Heart left ventricle (tissue), 16 donors: ENCODE data around the gene PFKP. TPM values are rescaled to one million over a fixed set of nuclear protein-coding genes. Genes with fewer than 3 reads are reported as not detected.
A peak's percentile ranks its signal among the peaks of the same experiment; 100 is the strongest.

Experiments used
- ATAC-seq, 4 donors: fragments of 200-7000 bp; cut with Tn5 transposase; one replicate each; pipeline ENCODE4 v1.9.1; 2020 to 2022; ENCODE audit warnings: moderate library complexity in 4 of 4, mild to moderate bottlenecking in 3 of 4, moderate number of reproducible peaks in 1 of 4
- DNase-seq, 5 donors: peaks; one replicate each; pipeline ENCODE4 v3.0.0-alpha.2; 2020
- H3K27ac ChIP-seq, 12 donors: fragments of 200-600 bp; sonication (generic) in 4 of 12; one replicate each; pipeline versions ENCODE4 v1.5.0 to v1.8.0; 2016 to 2022; ENCODE audit warnings: mild to moderate bottlenecking in 2 of 12
- H3K27me3 ChIP-seq, 9 donors: fragments of 200-600 bp; sonication (generic) in 2 of 9; one replicate each; pipeline versions ENCODE4 v1.5.1 to v1.8.0; 2016 to 2022; ENCODE audit warnings: mild to moderate bottlenecking in 3 of 9
- H3K36me3 ChIP-seq, 9 donors: fragments of 200-600 bp; sonication (generic) in 2 of 9; one replicate each; pipeline versions ENCODE4 v1.5.0 to v1.8.0; 2018 to 2022; ENCODE audit warnings: mild to moderate bottlenecking in 2 of 9
- H3K4me1 ChIP-seq, 12 donors: fragments of 200-600 bp; sonication (generic) in 4 of 12; one replicate each; pipeline versions ENCODE4 v1.5.0 to v1.8.0; 2016 to 2022; ENCODE audit warnings: mild to moderate bottlenecking in 3 of 12
- H3K4me3 ChIP-seq, 12 donors: fragments of 200-600 bp; sonication (generic) in 4 of 12; one replicate each; pipeline versions ENCODE4 v1.5.0 to v1.8.0; 2017 to 2022; ENCODE audit warnings: mild to moderate bottlenecking in 9 of 12, moderate library complexity in 4 of 12
- H3K9me3 ChIP-seq, 12 donors: fragments of 200-600 bp; sonication (generic) in 4 of 12; one replicate each; pipeline versions ENCODE4 v1.5.0 to v1.8.0; 2016 to 2022; ENCODE audit warnings: mild to moderate bottlenecking in 1 of 12
- POLR2A ChIP-seq, 2 donors: fragments of 450-650 bp; IDR thresholded peaks; one replicate each; pipeline ENCODE4 v1.6.1; 2017; ENCODE audit warnings: antibody characterized with exemption in 2 of 2, mild to moderate bottlenecking in 2 of 2, moderate library complexity in 2 of 2
- WGBS, 4 donors: extraction: QIAGEN DNeasy Blood & Tissue Kit in 2 of 4; methylation state at CpG; one replicate each; pipeline versions ENCODE4 v1.1.5 to v1.1.7; 2013 to 2018; 5-methylcytosine and 5-hydroxymethylcytosine counted together
- intact Hi-C, 10 donors: fragments of 100-400 bp; cut with DNase I; formaldehyde crosslinking; loops; one replicate each; pipeline versions ENCODE4 v1.11.1 to v1.14.2; 2022
- polyA plus RNA-seq, 2 donors: library from polyadenylated mRNA; stranded (reverse); fragments of 200-250 nt; gene quantifications; one replicate each; pipeline ENCODE4 v1.2.3, GENCODE V29; 2013
- total RNA-seq, 9 donors: library from RNA; depleted of rRNA in 2 of 9; stranded (reverse); fragments of >200 nt in 2 of 9; fragmentation: NEBNext Ultra II Directional in 3 of 9; extraction: Animal tissue kit (Norgen Biotek cat#: 25700) in 3 of 9; gene quantifications; one replicate each; pipeline versions ENCODE4 v1.1.0 to v1.2.4, GENCODE V29; 2016 to 2023
- TF ChIP-seq, protein P1 (sequence below), 12 donors: fragments of 200-600 bp; sonication (generic) in 4 of 12; IDR thresholded peaks; one replicate each; pipeline versions ENCODE4 v1.5.0 to v1.8.0; 2018 to 2022; ENCODE audit warnings: antibody characterized with exemption in 12 of 12, mild to moderate bottlenecking in 5 of 12
- donor health status: ischemic (EF 13 %, LVEDD 7.1; RV severe dilation, severe dysfunction).
- donor health status: healthy with polysubstance abuse.
- donor health status: DM: no; HTN: yes; CAD: no.
- donor health status: DM: no; HTN: no; CAD: no.
- donor health status: ischemic (EF 25% LVEDD 6.9; RV normal size, moderate dysfunction).
- donor health status: ischemic (EF 25% LVEDD 5.7; RV mildly dilated, moderate dysfunction).
- donor health status: healthy.
- donor health status: DM: yes; HTN: yes; CAD: no.
- donor health status: ischemic (EF 35%, LVEDD 5.7; RV mildly dilated, moderate dysfunction).
- donor health status: nonischemic (EF 11% LVEDD 7.7; RV severe dilation, severe dysfunction).
- donor health status: DM: yes; HTN: yes; CAD: no.
- donor health status: PGD.
- donor health status: ischemic (EF 29% LVEDD 5.4; RV normal size, mild dysfunction).
- donor health status: nonischemic (EF 23%, LVEDD 6.1; RV moderate dilation, normal function).

PFKP gene
- total and polyA plus RNA-seq, 11 donors: 68.0 to 318 (median 183) TPM

DNA sequence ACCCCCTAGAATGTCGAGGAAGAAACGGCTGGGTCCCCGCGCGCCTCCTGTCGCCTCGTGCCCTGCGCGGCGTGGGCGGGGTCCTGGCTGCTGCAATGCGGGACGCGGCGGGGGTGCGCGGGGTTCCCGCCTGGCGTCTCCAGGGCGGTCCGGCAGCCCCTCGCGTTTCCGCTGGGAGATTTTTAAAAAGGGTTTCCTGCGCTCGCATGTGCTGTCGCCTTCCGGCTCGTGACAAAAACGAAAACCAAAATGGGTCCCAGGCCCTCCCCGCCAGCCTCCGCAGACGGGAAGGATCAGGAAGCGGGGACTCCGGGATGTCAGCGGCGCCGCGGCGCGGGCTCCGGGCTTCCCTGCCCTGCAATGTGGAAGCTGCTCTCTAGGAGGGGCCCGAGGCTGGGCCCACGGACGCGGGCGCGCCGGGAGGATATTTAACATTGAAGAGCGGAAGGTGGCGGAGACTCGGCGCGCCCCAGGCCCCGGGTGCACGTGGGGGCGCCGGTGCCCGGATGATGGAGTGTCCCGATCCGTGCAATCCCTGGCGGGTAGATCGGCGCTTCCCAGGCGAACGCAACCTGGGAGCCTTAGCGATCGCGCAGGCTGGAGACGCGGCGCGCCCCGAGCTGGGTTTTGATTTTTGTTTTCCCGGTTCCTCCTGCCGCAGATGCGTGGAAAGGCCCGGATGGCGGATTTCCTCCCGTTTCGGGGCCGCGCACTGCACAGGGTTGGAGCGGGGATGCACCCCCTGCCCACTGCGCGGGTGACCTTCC lies 1.0 kb downstream of the PFKP start:
- TF ChIP-seq, protein P1, sequence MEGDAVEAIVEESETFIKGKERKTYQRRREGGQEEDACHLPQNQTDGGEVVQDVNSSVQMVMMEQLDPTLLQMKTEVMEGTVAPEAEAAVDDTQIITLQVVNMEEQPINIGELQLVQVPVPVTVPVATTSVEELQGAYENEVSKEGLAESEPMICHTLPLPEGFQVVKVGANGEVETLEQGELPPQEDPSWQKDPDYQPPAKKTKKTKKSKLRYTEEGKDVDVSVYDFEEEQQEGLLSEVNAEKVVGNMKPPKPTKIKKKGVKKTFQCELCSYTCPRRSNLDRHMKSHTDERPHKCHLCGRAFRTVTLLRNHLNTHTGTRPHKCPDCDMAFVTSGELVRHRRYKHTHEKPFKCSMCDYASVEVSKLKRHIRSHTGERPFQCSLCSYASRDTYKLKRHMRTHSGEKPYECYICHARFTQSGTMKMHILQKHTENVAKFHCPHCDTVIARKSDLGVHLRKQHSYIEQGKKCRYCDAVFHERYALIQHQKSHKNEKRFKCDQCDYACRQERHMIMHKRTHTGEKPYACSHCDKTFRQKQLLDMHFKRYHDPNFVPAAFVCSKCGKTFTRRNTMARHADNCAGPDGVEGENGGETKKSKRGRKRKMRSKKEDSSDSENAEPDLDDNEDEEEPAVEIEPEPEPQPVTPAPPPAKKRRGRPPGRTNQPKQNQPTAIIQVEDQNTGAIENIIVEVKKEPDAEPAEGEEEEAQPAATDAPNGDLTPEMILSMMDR (IDR thresholded peaks at IDR 0.05): peak in 8 of 12 donors; percentile 21 to 56 (median 31)
- TF ChIP-seq POLR2A (IDR thresholded peaks at IDR 0.05): no peak
- H3K36me3 ChIP-seq: peaks cover 0 to 9% (median 3%) of the 10 kb centered on the region in 9 donors
- peak overlapping the region; percentile 65 to 91 (median 78) for H3K4me3 ChIP-seq
- H3K27me3 ChIP-seq: peaks cover 0 to 9% (median 0%) of the 10 kb centered on the region in 9 donors
- H3K4me1 ChIP-seq: peaks cover 0 to 65% (median 26%) of the 10 kb centered on the region in 12 donors
- intact Hi-C loops: loop anchor here in 3 of 10 donors (1.0 to 5.0 kb wide), 3 partner anchors 39 to 104 kb away; partner anchors contain the start of gene PITRM1 (in 1 of the 3)
- DNase-seq: peak; percentile 62 to 84 (median 73)
- no peaks in the 10 kb centered on the region for H3K9me3 ChIP-seq
- 0 to 1% (median 0%) methylated on average over 25 to 86 of the region's 86 CpGs for WGBS, 4 donors
- ATAC-seq: peak; percentile 2 to 50 (median 40)
- peak overlapping the region; percentile 19 to 97 (median 88) for H3K27ac ChIP-seq

DNA sequence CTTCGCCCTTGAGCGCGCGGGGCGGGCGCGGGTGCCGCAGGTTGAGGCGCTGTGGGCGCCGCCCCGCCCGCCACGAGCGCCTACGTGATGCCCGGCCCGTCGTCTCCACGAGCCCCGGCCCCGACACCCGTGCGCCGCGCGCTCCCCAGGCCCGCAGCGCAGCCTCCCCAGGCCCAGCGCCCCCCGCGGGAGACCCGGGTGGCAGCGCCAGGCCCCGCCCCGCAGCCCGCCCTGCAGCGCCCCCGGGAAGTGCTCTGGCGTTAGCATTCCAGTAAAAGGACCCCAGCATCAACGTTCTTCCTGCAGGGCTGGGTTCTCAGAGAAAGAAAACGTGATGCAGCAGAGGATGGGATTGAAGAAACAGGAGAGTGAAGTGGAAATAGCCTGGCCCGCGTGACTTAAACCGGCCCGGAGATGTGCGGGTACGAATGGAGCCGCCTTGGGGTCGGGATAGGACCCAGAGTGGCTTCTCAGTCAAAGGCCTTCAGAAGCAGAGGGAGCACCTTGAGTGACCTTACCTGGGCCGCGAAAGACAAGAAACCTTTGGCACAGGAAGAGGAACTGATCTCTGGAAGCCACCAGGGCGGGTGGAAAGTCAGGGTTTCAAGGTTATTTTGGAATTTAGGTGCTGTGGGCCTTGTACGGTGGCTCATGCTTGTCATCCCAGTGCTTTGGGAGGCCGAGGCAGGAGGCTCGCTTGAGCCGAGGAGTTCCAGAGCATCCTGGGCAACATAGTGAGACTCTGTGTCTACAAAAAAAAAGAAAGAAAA lies 1.8 kb downstream of the PFKP start:
- H3K4me1 ChIP-seq: peaks cover 0 to 73% (median 33%) of the 10 kb centered on the region in 12 donors
- H3K4me3 ChIP-seq: peak overlapping the region; percentile 65 to 91 (median 78)
- peak overlapping the region; percentile 19 to 97 (median 88) for H3K27ac ChIP-seq
- H3K36me3 ChIP-seq: peaks cover 0 to 9% (median 3%) of the 10 kb centered on the region in 9 donors
- peak in 2 of 4 donors; percentile 5 for ATAC-seq
- H3K9me3 ChIP-seq: no peaks in the 10 kb centered on the region
- intact Hi-C loops: loop anchor here in 3 of 10 donors (1.0 to 5.0 kb wide), 3 partner anchors 38 to 103 kb away; partner anchors contain the start of gene PITRM1 (in 1 of the 3)
- 10 to 29% (median 14%) methylated on average over 25 to 57 of the region's 57 CpGs for WGBS, 4 donors
- TF ChIP-seq, protein P1 (IDR thresholded peaks at IDR 0.05): no peak
- TF ChIP-seq POLR2A (IDR thresholded peaks at IDR 0.05): no peak
- DNase-seq: peak in 2 of 5 donors; percentile 51 to 67
- H3K27me3 ChIP-seq: peaks cover 0 to 9% (median 0%) of the 10 kb centered on the region in 9 donors

DNA sequence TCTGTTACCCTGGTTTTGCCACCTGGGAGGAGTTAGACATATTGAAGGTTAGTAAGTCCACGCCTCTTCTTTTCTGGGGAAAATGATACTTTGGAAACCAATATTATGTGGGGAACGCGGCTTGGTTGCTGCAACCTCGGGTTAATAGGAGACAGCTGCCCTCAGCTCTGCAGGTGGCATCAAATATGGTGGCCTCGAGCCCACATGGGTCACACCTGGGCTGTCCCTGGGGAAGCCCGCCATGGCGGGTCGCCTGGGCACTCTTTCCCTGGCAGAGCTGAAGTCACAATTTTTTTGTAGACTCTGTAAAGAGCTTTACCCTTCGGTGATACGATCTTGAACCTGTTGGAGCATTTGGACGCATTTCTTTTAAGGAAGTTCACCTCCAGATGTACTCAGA lies 2.5 kb downstream of the PFKP start:
- 79 to 96% (median 88%) methylated on average over 11 of the region's 11 CpGs for WGBS, 4 donors
- Histone ChIP-seq H3K27ac (peak overlapping the region in 3 of 12 donors; percentile 86 to 97 (median 94)), H3K9me3 (no peaks in the 10 kb centered on the region), H3K36me3 (peaks cover 0 to 9% (median 3%) of the 10 kb centered on the region in 9 donors), H3K27me3 (peaks cover 0 to 9% (median 0%) of the 10 kb centered on the region in 9 donors), H3K4me1 (peaks cover 0 to 72% (median 33%) of the 10 kb centered on the region in 12 donors), H3K4me3 (peak overlapping the region in 2 of 12 donors; percentile 80 to 86)
- ATAC-seq (no peak), DNase-seq (no peak)
- intact Hi-C loops: loop anchor here in 3 of 10 donors (5.0 kb wide), 2 partner anchors 37 to 57 kb away; no protein-coding TSS in a partner anchor
- TF ChIP-seq, protein P1 (IDR thresholded peaks at IDR 0.05): no peak
- no peak for TF ChIP-seq POLR2A (IDR thresholded peaks at IDR 0.05)
